Measurements from ENCODE around the gene S1PR4. TPM values are rescaled to one million over a fixed set of nuclear protein-coding genes. Genes with fewer than 3 reads are reported as not detected.
A peak's percentile ranks its signal among the peaks of the same experiment; 100 is the strongest.

The S1PR4 gene
- total RNA-seq, 1 donor from 2014 or later = not detected

DNA sequence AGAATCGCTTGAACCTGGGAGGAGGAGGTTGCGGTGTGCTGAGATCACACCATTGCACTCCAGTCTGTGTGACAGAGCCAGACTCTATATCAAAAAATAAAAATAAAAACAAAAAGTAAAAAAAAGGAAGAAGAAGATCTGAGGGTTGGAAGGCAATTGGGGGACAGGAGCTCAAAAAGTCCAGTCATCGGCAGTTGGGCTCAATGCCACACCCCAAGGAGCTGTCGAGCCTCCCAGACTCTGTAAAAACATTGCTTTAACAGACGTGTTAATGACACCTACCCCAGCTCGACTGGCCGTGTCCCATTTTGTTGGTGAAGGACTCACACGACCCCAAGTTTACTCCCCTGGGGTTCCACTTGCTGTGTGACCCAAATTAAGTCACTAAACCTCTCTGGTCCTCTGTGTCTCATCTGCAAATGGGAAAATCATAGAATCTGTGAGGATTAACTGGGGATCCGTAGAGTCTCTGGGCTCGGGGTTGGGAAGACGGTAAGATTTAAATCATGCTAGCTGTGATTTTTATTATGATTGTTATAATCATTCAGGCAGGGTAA, 35.7 kb upstream of the S1PR4 start:
- Histone ChIP-seq H3K36me3 (ENCODE audit: control insufficient read depth, insufficient read depth, low read length) (no peaks in the 10 kb centered on the region), H3K4me3 (ENCODE audit: low read depth, low read length) (no peak overlapping the region), H3K27me3 (ENCODE audit: control insufficient read depth, insufficient read depth, low read length) (no peaks in the 10 kb centered on the region)
- DNase-seq (ENCODE audit: low read depth) = no peak
- TF ChIP-seq, protein P1, sequence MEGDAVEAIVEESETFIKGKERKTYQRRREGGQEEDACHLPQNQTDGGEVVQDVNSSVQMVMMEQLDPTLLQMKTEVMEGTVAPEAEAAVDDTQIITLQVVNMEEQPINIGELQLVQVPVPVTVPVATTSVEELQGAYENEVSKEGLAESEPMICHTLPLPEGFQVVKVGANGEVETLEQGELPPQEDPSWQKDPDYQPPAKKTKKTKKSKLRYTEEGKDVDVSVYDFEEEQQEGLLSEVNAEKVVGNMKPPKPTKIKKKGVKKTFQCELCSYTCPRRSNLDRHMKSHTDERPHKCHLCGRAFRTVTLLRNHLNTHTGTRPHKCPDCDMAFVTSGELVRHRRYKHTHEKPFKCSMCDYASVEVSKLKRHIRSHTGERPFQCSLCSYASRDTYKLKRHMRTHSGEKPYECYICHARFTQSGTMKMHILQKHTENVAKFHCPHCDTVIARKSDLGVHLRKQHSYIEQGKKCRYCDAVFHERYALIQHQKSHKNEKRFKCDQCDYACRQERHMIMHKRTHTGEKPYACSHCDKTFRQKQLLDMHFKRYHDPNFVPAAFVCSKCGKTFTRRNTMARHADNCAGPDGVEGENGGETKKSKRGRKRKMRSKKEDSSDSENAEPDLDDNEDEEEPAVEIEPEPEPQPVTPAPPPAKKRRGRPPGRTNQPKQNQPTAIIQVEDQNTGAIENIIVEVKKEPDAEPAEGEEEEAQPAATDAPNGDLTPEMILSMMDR (IDR thresholded peaks at IDR 0.05; ENCODE audit: insufficient read depth, low read length, poor library complexity, severe bottlenecking) = no peak

DNA sequence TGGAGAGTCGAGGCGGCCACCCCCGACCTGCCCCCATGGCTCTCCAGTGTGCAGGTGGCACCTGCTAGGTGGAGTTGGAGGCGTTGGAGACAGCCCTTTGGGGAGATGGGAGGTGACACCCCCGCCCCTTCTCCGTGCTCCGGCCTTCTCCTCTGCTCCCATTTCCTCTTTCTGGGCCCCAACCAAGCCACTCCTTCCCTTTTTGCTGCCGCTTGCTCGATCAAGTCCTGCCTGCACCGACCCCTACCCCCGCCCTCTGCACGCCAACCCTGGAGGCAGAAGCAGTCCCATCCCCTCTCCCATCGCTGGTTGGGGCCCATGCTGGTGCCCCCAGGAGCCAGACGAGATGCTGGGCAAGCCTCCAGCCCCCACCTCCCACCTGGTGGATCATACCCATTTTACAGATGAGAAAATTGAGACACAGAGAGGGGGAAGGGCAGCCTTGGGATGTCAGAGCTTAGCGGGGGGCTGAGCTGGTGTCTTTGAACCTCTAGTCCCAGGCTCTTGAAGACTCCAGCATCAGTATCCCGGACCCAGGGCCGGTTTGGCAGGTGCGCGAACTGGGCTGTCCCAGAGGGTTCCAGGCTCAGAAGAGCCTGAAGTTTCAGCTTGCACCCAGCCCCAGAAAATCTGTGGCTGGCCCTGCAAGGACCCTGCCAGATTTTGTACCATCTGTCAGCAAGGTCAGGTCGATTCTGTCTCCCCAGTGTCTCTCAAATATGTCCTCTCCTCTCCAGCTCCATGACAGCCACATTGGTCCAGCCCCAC, 32.5 kb upstream of the S1PR4 start:
- Histone ChIP-seq H3K36me3 (ENCODE audit: control insufficient read depth, insufficient read depth, low read length) (no peaks in the 10 kb centered on the region), H3K4me3 (ENCODE audit: low read depth, low read length) (no peak overlapping the region), H3K27me3 (ENCODE audit: control insufficient read depth, insufficient read depth, low read length) (peaks cover 8% of the 10 kb centered on the region)
- TF ChIP-seq, protein P1 (IDR thresholded peaks at IDR 0.05; ENCODE audit: insufficient read depth, low read length, poor library complexity, severe bottlenecking) = no peak
- no peak for DNase-seq (ENCODE audit: low read depth)

DNA sequence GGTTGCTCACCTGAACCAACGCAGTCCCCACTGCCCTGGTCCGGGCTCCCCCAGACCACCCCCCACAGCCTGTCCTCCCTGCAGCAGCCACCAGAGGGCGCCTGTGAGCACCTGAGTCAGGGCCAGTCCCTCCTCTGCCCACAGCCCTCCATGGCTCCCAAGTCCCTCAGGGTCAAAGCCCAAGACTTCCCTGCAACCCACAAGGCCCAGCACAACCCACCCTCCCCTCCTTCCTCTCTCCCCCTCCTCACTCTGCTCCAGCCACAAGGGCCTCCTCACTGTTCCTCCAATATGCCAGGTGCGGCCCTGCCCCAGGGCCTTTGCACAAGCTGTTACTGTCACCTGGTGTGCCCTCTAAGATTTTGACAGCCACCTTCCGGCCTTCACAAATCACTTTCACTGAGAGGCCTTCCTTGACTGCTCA, 31.9 kb upstream of the S1PR4 start:
- no peak for DNase-seq (ENCODE audit: low read depth)
- Histone ChIP-seq H3K4me3 (ENCODE audit: low read depth, low read length) (no peak overlapping the region), H3K27me3 (ENCODE audit: control insufficient read depth, insufficient read depth, low read length) (peaks cover 8% of the 10 kb centered on the region), H3K36me3 (ENCODE audit: control insufficient read depth, insufficient read depth, low read length) (no peaks in the 10 kb centered on the region)
- TF ChIP-seq, protein P1 (IDR thresholded peaks at IDR 0.05; ENCODE audit: insufficient read depth, low read length, poor library complexity, severe bottlenecking) = peak; percentile 78

DNA sequence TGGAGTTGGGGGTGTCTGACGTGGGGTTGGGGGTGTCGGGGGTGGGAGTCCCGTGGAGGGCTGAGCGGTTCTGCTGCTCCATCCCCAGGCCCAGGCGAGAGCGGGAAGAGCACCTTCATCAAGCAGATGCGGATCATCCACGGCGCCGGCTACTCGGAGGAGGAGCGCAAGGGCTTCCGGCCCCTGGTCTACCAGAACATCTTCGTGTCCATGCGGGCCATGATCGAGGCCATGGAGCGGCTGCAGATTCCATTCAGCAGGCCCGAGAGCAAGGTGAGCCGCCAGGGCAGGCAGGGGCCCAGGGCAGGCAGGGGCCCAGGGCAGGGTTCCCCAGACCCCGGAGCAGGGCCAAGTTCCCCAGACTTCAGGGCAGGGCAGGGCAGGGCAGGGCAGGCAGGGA, 30.1 kb upstream of the S1PR4 start:
- no peak for DNase-seq (ENCODE audit: low read depth)
- no peaks in the 10 kb centered on the region for H3K36me3 ChIP-seq (ENCODE audit: control insufficient read depth, insufficient read depth, low read length)
- peaks cover 8% of the 10 kb centered on the region for H3K27me3 ChIP-seq (ENCODE audit: control insufficient read depth, insufficient read depth, low read length)
- TF ChIP-seq, protein P1 (IDR thresholded peaks at IDR 0.05; ENCODE audit: insufficient read depth, low read length, poor library complexity, severe bottlenecking) = no peak
- H3K4me3 ChIP-seq (ENCODE audit: low read depth, low read length) = no peak overlapping the region

DNA sequence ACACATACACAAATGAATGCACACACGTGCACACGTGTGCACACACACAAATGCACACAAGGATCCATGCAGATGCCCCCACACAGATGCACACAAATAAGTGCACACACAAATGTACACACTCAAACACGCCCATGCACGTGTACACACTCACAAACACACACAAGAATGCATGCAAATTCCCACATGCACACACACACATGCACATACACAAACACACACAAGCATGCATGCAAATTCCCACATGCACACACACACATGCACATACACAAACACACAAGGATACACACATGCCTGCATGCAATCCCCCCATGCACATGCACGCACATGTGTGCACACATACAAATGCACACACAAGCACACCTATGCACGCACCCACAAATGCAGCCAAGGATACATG, 29.5 kb upstream of the S1PR4 start:
- no peak overlapping the region for H3K4me3 ChIP-seq (ENCODE audit: low read depth, low read length)
- H3K27me3 ChIP-seq (ENCODE audit: control insufficient read depth, insufficient read depth, low read length) = peaks cover 8% of the 10 kb centered on the region
- H3K36me3 ChIP-seq (ENCODE audit: control insufficient read depth, insufficient read depth, low read length) = no peaks in the 10 kb centered on the region
- TF ChIP-seq, protein P1 (IDR thresholded peaks at IDR 0.05; ENCODE audit: insufficient read depth, low read length, poor library complexity, severe bottlenecking) = no peak
- DNase-seq (ENCODE audit: low read depth) = no peak
